Fibroblast of lung (primary cell): ENCODE measurements around the gene UGT2B17. TPM values are rescaled to one million over a fixed set of nuclear protein-coding genes. Genes with fewer than 3 reads are reported as not detected.
"Not testable (repeated sequence)": the region's sequence is repeated elsewhere in the genome, so short reads cannot be mapped to it uniquely, and the experiment has no call there.

Experiments
- DNase-seq, 2 donors: peaks; one replicate each; pipeline versions ENCODE4 v3.0.0 to v3.0.0-alpha.2; 2010; ENCODE audit warnings: low read depth in 2 of 2
- H2AFZ ChIP-seq: 2 replicates; pipeline ENCODE4 v1.5.1; 2012; ENCODE audit warnings: low read length, control low read depth, inconsistent platforms
- H3K27ac ChIP-seq: 2 replicates; pipeline ENCODE4 v1.5.1; 2011; ENCODE audit warnings: low read length, control low read depth; ENCODE audit not compliant: insufficient read depth
- H3K27me3 ChIP-seq: 2 replicates; pipeline ENCODE4 v1.5.1; 2011; ENCODE audit warnings: mild to moderate bottlenecking, low read length; ENCODE audit not compliant: control insufficient read depth, insufficient read depth
- H3K36me3 ChIP-seq: 2 replicates; pipeline ENCODE4 v1.5.1; 2011; ENCODE audit warnings: low read length; ENCODE audit not compliant: control insufficient read depth, insufficient read depth
- H3K4me1 ChIP-seq: 2 replicates; pipeline ENCODE4 v1.5.1; 2011; ENCODE audit warnings: low read length; ENCODE audit not compliant: control insufficient read depth, insufficient read depth; ENCODE audit errors: extremely low read depth
- H3K4me2 ChIP-seq: 2 replicates; pipeline ENCODE4 v1.5.1; 2011; ENCODE audit warnings: low read length, control low read depth; ENCODE audit not compliant: insufficient read depth; ENCODE audit errors: extremely low read depth
- H3K4me3 ChIP-seq, 4 experiments: fragments of 200-600 bp in 1 of 4; sonication (generic) in 1 of 4; replicated peaks in 1 of 4; 2 replicates each; pipeline ENCODE4 v1.5.1; 2011 to 2016; ENCODE audit warnings: low read length in 4 of 4, low read depth in 3 of 4, mild to moderate bottlenecking in 3 of 4, control low read depth in 2 of 4, inconsistent platforms in 1 of 4, mixed read lengths in 1 of 4; ENCODE audit not compliant: insufficient read depth in 1 of 4; ENCODE audit errors: control extremely low read depth in 1 of 4
- H3K79me2 ChIP-seq: 2 replicates; pipeline ENCODE4 v1.5.1; 2012; ENCODE audit warnings: mild to moderate bottlenecking, low read length, inconsistent platforms; ENCODE audit not compliant: control insufficient read depth, insufficient read depth
- H3K9ac ChIP-seq: 2 replicates; pipeline ENCODE4 v1.5.1; 2011; ENCODE audit warnings: mild to moderate bottlenecking, low read length, control low read depth; ENCODE audit not compliant: insufficient read depth
- H3K9me3 ChIP-seq: 2 replicates; pipeline ENCODE4 v1.5.1; 2012; ENCODE audit warnings: low read depth, low read length; ENCODE audit not compliant: control insufficient read depth, insufficient read depth
- H4K20me1 ChIP-seq: 2 replicates; pipeline ENCODE4 v1.5.1; 2011; ENCODE audit warnings: low read length; ENCODE audit not compliant: control insufficient read depth, insufficient read depth; ENCODE audit errors: extremely low read depth
- polyA plus RNA-seq, 2 donors: library from polyadenylated mRNA; depleted of rRNA in 1 of 2; stranded (reverse) in 1 of 2; unstranded in 1 of 2; fragments of >200 nt; gene quantifications; 2 replicates each; pipeline ENCODE4 v1.2.1, GENCODE V29; 2011 to 2012; ENCODE audit warnings: missing spikeins in 1 of 2
- total RNA-seq: library from RNA; depleted of rRNA; stranded (reverse); fragments of >200 nt; gene quantifications from 2 replicates; pipeline ENCODE4 v1.2.1, GENCODE V29; 2014

Gene UGT2B17
- total and polyA plus RNA-seq, 2 donors (not counting 1 experiment from before 2014, with no cell fraction given), result not detected

- H2AFZ ChIP-seq, H3K27me3 ChIP-seq, H3K4me1 ChIP-seq, DNase-seq, H3K9me3 ChIP-seq, H3K4me3 ChIP-seq, H3K36me3 ChIP-seq, H3K9ac ChIP-seq, H4K20me1 ChIP-seq, H3K4me2 ChIP-seq, H3K27ac ChIP-seq, H3K79me2 ChIP-seq: not testable (repeated sequence)
Observed at GRCh38 chr4:68566364-68566763, 9.8 kb downstream of the UGT2B17 start.

DNA sequence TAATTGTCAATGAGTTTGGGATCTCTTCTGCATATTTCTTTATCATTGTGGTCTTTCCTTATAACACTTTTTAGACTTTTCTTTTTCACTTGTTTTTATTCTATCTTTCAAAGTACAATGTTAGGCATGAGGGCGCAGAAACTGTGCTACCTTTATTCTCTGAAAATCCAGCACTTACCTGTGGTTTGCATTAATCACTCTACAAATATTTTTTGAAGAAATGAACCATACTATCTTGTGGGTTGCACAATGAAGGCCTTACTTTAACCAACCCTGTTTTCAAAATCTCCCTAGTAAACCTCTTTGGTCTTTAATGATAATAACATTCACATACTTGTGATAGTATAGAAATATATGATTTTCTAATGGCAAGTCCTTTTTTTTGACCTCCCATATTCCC, 11.0 kb downstream of the UGT2B17 start:
- not testable (repeated sequence) for H3K9ac ChIP-seq, H3K36me3 ChIP-seq, H3K9me3 ChIP-seq, H3K4me2 ChIP-seq, H3K27ac ChIP-seq, H4K20me1 ChIP-seq, H3K4me3 ChIP-seq, DNase-seq, H3K79me2 ChIP-seq, H3K4me1 ChIP-seq, H2AFZ ChIP-seq, H3K27me3 ChIP-seq

- H3K79me2 ChIP-seq, H3K4me1 ChIP-seq, H4K20me1 ChIP-seq, H2AFZ ChIP-seq, H3K4me3 ChIP-seq, H3K9me3 ChIP-seq, H3K27ac ChIP-seq, H3K27me3 ChIP-seq, DNase-seq, H3K9ac ChIP-seq, H3K36me3 ChIP-seq, H3K4me2 ChIP-seq: not testable (repeated sequence)
Observed at GRCh38 chr4:68560364-68561070, 15.6 kb downstream of the UGT2B17 start.

- H3K9ac ChIP-seq, H3K4me2 ChIP-seq, H3K4me3 ChIP-seq, H3K27me3 ChIP-seq, H3K9me3 ChIP-seq, H3K36me3 ChIP-seq, H3K4me1 ChIP-seq, H4K20me1 ChIP-seq, H3K27ac ChIP-seq, H3K79me2 ChIP-seq, DNase-seq, H2AFZ ChIP-seq: not testable (repeated sequence)
Observed at GRCh38 chr4:68553830-68554229, 22.3 kb downstream of the UGT2B17 start.

DNA sequence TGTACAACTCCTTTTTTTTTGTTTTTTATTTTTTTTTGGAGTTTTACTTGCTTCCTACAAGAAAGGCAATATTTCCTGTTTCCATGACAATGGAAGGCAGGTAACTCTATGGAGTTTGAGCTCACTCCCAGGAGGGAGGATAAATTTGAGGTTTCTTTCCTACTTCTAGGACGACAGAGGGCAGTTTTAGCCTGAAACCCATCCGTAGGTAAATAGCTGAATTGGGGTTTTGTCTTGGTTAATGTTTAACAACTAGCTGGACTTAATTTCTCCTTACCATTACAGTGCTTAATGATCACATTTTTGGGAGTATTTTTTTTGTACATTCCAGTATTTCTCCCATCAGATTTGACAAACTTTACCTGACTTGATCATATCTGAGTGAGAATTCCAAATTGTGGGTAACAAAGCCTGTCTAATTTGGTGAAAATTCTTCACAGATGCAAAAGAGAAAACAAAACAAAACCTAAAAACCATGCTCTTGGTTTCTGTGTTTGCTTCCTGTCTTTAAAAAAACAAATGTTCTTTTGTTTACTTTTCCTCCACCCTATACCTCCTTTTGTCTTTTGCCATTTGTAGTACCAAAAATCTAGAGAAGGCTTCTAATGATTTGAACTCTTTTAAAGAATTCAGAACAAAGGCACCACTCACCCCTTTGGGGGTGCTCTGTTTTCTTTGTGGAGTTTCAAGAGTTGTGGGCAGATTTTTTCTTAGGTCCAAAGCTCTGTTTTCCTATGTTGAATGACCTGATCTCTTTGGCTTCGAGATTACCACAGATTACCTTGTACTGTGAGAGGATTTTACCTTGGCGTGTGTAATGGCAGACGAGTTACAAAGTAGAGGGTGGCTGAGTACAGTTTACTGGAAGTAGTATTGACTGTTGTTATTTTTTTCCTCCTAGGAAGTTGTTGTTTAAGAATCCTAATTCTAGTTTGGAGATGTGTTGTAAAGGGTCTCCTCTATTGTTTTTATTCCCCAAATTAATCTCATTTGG, 23.0 kb downstream of the UGT2B17 start:
- not testable (repeated sequence) for H3K4me1 ChIP-seq, H3K79me2 ChIP-seq, H3K9me3 ChIP-seq, H3K36me3 ChIP-seq, H3K4me3 ChIP-seq, H4K20me1 ChIP-seq, H3K27ac ChIP-seq, H2AFZ ChIP-seq, H3K9ac ChIP-seq, H3K27me3 ChIP-seq, H3K4me2 ChIP-seq, DNase-seq

- not testable (repeated sequence) for H3K79me2 ChIP-seq, H3K36me3 ChIP-seq, H3K27ac ChIP-seq, H3K4me3 ChIP-seq, H3K4me1 ChIP-seq, H3K27me3 ChIP-seq, H4K20me1 ChIP-seq, H3K4me2 ChIP-seq, H2AFZ ChIP-seq, H3K9ac ChIP-seq, H3K9me3 ChIP-seq, DNase-seq
Observed at GRCh38 chr4:68542742-68543141, 33.4 kb downstream of the UGT2B17 start.
